Suprapubic skin (tissue), 4 donors: ENCODE data around the gene ZNF491. TPM values are rescaled to one million over a fixed set of nuclear protein-coding genes. Genes with fewer than 3 reads are reported as not detected.
A peak's percentile ranks its signal among the peaks of the same experiment; 100 is the strongest.

Experiments
- DNase-seq, 2 donors: peaks; one replicate each; pipeline ENCODE4 v3.0.0-alpha.2; 2019; ENCODE audit warnings: low spot score in 2 of 2
- H3K27ac ChIP-seq: fragments of 200-600 bp; sonication (generic); one replicate; pipeline ENCODE4 v1.5.1; 2019
- H3K27me3 ChIP-seq: fragments of 200-600 bp; sonication (generic); one replicate; pipeline ENCODE4 v1.5.1; 2019
- H3K36me3 ChIP-seq: fragments of 200-600 bp; sonication (generic); one replicate; pipeline ENCODE4 v1.5.1; 2019
- H3K4me1 ChIP-seq: fragments of 200-600 bp; sonication (generic); one replicate; pipeline ENCODE4 v1.5.1; 2019
- H3K4me3 ChIP-seq: fragments of 200-600 bp; sonication (generic); one replicate; pipeline ENCODE4 v1.5.1; 2019; ENCODE audit warnings: mild to moderate bottlenecking
- H3K9me3 ChIP-seq: fragments of 200-600 bp; sonication (generic); one replicate; pipeline ENCODE4 v1.5.1; 2019
- EP300 ChIP-seq: sonication (generic); formaldehyde crosslinking; IDR thresholded peaks from one replicate; pipeline ENCODE4 v1.6.1; 2017; ENCODE audit warnings: antibody characterized with exemption
- POLR2A ChIP-seq, 2 donors: fragments of 450-650 bp; IDR thresholded peaks; one replicate each; pipeline ENCODE4 v1.6.1; 2017; ENCODE audit warnings: antibody characterized with exemption in 2 of 2, mild to moderate bottlenecking in 2 of 2, moderate library complexity in 2 of 2
- POLR2AphosphoS5 ChIP-seq, 3 donors: sonication (generic); formaldehyde crosslinking; IDR thresholded peaks; one replicate each; pipeline ENCODE4 v1.6.1; 2017; ENCODE audit warnings: antibody characterized with exemption in 3 of 3
- WGBS: methylation state at CpG from one replicate; pipeline ENCODE4 v1.1.5; 2018; 5-methylcytosine and 5-hydroxymethylcytosine counted together
- total RNA-seq, 4 donors: library from RNA; depleted of rRNA; stranded (reverse); fragments of >200 nt; gene quantifications; one replicate each; pipeline ENCODE4 v1.1.0, GENCODE V29; 2016
- TF ChIP-seq, protein P1 (sequence below), 2 donors: fragments of 200-600 bp in 1 of 2; fragments of 450-650 bp in 1 of 2; sonication (generic) in 1 of 2; IDR thresholded peaks; one replicate each; pipeline ENCODE4 v1.5.1; 2016 to 2019; ENCODE audit warnings: antibody characterized with exemption in 2 of 2, mild to moderate bottlenecking in 1 of 2, moderate library complexity in 1 of 2

ZNF491 gene
- total RNA-seq, 4 donors from 2014 or later: 0.48 to 1.4 (median 0.59) TPM; not detected in 1

DNA sequence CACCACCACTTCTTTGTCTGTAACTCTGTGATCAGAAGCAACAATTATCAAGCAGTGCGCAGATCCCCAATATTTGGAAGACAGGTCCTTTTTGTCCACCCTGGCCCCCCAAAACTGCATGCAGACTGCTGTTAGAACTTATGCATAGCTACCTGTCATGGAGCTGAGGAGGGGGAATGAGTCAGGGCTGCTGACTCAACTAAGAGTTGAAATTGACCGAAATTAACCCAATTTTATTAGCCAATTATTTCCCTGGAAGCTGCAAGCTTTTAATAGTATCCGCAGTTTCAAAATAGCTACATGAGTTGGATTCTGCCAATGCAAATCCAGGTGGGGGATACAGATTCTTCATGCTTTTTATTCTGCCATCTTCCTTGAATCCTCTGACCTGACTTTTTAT, 14.0 kb upstream of the ZNF491 start:
- H3K36me3 ChIP-seq: peaks cover 25% of the 10 kb centered on the region
- peaks cover 31% of the 10 kb centered on the region for H3K9me3 ChIP-seq
- no peaks in the 10 kb centered on the region for H3K27me3 ChIP-seq
- TF ChIP-seq POLR2A (IDR thresholded peaks at IDR 0.05): no peak
- TF ChIP-seq, protein P1, sequence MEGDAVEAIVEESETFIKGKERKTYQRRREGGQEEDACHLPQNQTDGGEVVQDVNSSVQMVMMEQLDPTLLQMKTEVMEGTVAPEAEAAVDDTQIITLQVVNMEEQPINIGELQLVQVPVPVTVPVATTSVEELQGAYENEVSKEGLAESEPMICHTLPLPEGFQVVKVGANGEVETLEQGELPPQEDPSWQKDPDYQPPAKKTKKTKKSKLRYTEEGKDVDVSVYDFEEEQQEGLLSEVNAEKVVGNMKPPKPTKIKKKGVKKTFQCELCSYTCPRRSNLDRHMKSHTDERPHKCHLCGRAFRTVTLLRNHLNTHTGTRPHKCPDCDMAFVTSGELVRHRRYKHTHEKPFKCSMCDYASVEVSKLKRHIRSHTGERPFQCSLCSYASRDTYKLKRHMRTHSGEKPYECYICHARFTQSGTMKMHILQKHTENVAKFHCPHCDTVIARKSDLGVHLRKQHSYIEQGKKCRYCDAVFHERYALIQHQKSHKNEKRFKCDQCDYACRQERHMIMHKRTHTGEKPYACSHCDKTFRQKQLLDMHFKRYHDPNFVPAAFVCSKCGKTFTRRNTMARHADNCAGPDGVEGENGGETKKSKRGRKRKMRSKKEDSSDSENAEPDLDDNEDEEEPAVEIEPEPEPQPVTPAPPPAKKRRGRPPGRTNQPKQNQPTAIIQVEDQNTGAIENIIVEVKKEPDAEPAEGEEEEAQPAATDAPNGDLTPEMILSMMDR (IDR thresholded peaks at IDR 0.05): no peak
- TF ChIP-seq POLR2AphosphoS5 (IDR thresholded peaks at IDR 0.05): no peak
- TF ChIP-seq EP300: no peak
- no peak overlapping the region for H3K4me3 ChIP-seq
- no peak for DNase-seq
- no peak overlapping the region for H3K27ac ChIP-seq
- no peaks in the 10 kb centered on the region for H3K4me1 ChIP-seq
- WGBS: 99% methylated on average over 3 of the region's 3 CpGs

- Histone ChIP-seq H3K27me3 (no peaks in the 10 kb centered on the region), H3K27ac (no peak overlapping the region), H3K4me1 (no peaks in the 10 kb centered on the region), H3K9me3 (peaks cover 25% of the 10 kb centered on the region), H3K4me3 (no peak overlapping the region), H3K36me3 (no peaks in the 10 kb centered on the region)
- TF ChIP-seq, protein P1 (IDR thresholded peaks at IDR 0.05): no peak
- no peak for TF ChIP-seq POLR2AphosphoS5 (IDR thresholded peaks at IDR 0.05)
- no peak for TF ChIP-seq EP300
- no peak for TF ChIP-seq POLR2A (IDR thresholded peaks at IDR 0.05)
- no peak for DNase-seq
- 78% methylated on average over 3 of the region's 3 CpGs for WGBS
These were observed 10.8 kb upstream of the ZNF491 start for GRCh38 chr19:11787536-11787935.

GRCh38 chr19:11792942-11793341, 5.4 kb upstream of the ZNF491 start:
- Histone ChIP-seq H3K4me3 (no peak overlapping the region), H3K27me3 (no peaks in the 10 kb centered on the region), H3K27ac (no peak overlapping the region), H3K4me1 (peaks cover 8% of the 10 kb centered on the region), H3K9me3 (peaks cover 9% of the 10 kb centered on the region), H3K36me3 (no peaks in the 10 kb centered on the region)
- TF ChIP-seq, protein P1 (IDR thresholded peaks at IDR 0.05): no peak
- TF ChIP-seq POLR2A (IDR thresholded peaks at IDR 0.05): no peak
- no peak for DNase-seq

DNA sequence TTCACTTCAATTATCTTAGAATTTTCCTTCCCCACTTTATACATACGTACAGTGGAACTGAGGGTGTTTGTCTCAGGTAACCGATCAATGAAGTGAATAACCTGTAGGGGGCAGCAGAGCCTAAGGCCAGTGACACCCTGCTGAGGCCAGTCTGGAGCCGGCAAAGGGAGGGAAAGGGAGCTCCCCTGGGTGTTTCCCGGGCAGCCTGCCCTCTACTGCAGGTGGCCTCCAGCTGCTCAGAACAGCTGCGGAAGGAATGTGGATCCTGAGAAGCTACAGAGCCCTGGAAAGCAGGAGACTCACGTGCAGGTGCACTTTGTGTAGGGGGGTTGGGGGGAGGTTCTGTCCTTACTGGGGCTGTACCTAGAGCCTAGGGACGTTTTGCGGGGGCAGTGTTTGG, 832 bp upstream of the ZNF491 start:
- no peaks in the 10 kb centered on the region for H3K27me3 ChIP-seq
- H3K4me3 ChIP-seq: no peak overlapping the region
- H3K36me3 ChIP-seq: no peaks in the 10 kb centered on the region
- peak; percentile 86 to 88 for DNase-seq
- no peaks in the 10 kb centered on the region for H3K9me3 ChIP-seq
- WGBS: 3% methylated on average over 8 of the region's 8 CpGs
- no peak overlapping the region for H3K27ac ChIP-seq
- H3K4me1 ChIP-seq: peaks cover 15% of the 10 kb centered on the region
- TF ChIP-seq EP300: no peak
- no peak for TF ChIP-seq POLR2A (IDR thresholded peaks at IDR 0.05)
- TF ChIP-seq POLR2AphosphoS5 (IDR thresholded peaks at IDR 0.05): peak in 1 of 3 donors; percentile 43
- TF ChIP-seq, protein P1 (IDR thresholded peaks at IDR 0.05): peak; percentile 79 to 87

GRCh38 chr19:11806354-11807098, 8.2 kb downstream of the ZNF491 start:
- Histone ChIP-seq H3K27ac (no peak overlapping the region), H3K9me3 (peaks cover 20% of the 10 kb centered on the region), H3K4me3 (no peak overlapping the region), H3K36me3 (peaks cover 23% of the 10 kb centered on the region), H3K27me3 (no peaks in the 10 kb centered on the region), H3K4me1 (no peaks in the 10 kb centered on the region)
- WGBS: 93% methylated on average over 11 of the region's 11 CpGs
- no peak for DNase-seq
- TF ChIP-seq, protein P1 (IDR thresholded peaks at IDR 0.05): no peak
- TF ChIP-seq EP300: no peak
